GM23248 (cell line): ENCODE results near the gene SH3TC1. TPM values are rescaled to one million over a fixed set of nuclear protein-coding genes. Genes with fewer than 3 reads are reported as not detected.

Source experiments
- DNase-seq: peaks from one replicate; pipeline ENCODE4 v3.0.0-alpha.2; 2015
- H2AFZ ChIP-seq: fragments of 200-600 bp; sonication (generic); 2 replicates; pipeline ENCODE4 v1.6.1; 2016; ENCODE audit warnings: antibody characterized with exemption
- H3F3A ChIP-seq: fragments of 200-600 bp; sonication (generic); 2 replicates; pipeline ENCODE4 v1.6.1; 2016; ENCODE audit warnings: mild to moderate bottlenecking, antibody characterized with exemption, mixed run types; ENCODE audit not compliant: insufficient read depth
- H3K27ac ChIP-seq: fragments of 200-600 bp; sonication (generic); 2 replicates; pipeline ENCODE4 v1.5.1; 2016; ENCODE audit warnings: mild to moderate bottlenecking
- H3K27me3 ChIP-seq: fragments of 200-600 bp; sonication (generic); replicated peaks from 2 replicates; pipeline ENCODE4 v1.6.1; 2016; ENCODE audit warnings: mild to moderate bottlenecking; ENCODE audit not compliant: insufficient read depth
- H3K36me3 ChIP-seq: fragments of 200-600 bp; sonication (generic); 2 replicates; pipeline ENCODE4 v1.6.1; 2016; ENCODE audit warnings: low read depth, mild to moderate bottlenecking
- H3K4me1 ChIP-seq: fragments of 200-600 bp; sonication (generic); 2 replicates; pipeline ENCODE4 v1.6.1; 2016; ENCODE audit warnings: mild to moderate bottlenecking; ENCODE audit not compliant: insufficient read depth
- H3K4me2 ChIP-seq: fragments of 200-600 bp; sonication (generic); one replicate; pipeline ENCODE4 v1.6.1; 2016; ENCODE audit warnings: mild to moderate bottlenecking; ENCODE audit not compliant: unreplicated experiment
- H3K4me3 ChIP-seq: fragments of 200-600 bp; sonication (generic); 2 replicates; pipeline ENCODE4 v1.5.1; 2016; ENCODE audit warnings: mild to moderate bottlenecking
- H3K79me2 ChIP-seq: fragments of 200-600 bp; sonication (generic); 2 replicates; pipeline ENCODE4 v1.6.1; 2016; ENCODE audit warnings: mild to moderate bottlenecking; ENCODE audit not compliant: insufficient read depth
- H3K9ac ChIP-seq: fragments of 200-600 bp; sonication (generic); 2 replicates; pipeline ENCODE4 v1.6.1; 2016; ENCODE audit warnings: mild to moderate bottlenecking
- H3K9me2 ChIP-seq: fragments of 200-600 bp; sonication (generic); 2 replicates; pipeline ENCODE4 v1.6.1; 2016; ENCODE audit warnings: mixed run types, mild to moderate bottlenecking, moderate library complexity; ENCODE audit not compliant: insufficient read depth
- H3K9me3 ChIP-seq: fragments of 200-600 bp; sonication (generic); one replicate; pipeline ENCODE4 v1.6.1; 2017; ENCODE audit warnings: low read depth
- H4K20me1 ChIP-seq: fragments of 200-600 bp; sonication (generic); 2 replicates; pipeline ENCODE4 v1.6.0; 2016; ENCODE audit not compliant: insufficient read depth
- EZH2 ChIP-seq: fragments of 200-600 bp; sonication (generic); IDR thresholded peaks from 2 replicates; pipeline ENCODE4 v1.6.1; 2018; ENCODE audit warnings: antibody characterized with exemption, mild to moderate bottlenecking; ENCODE audit not compliant: insufficient read depth, poor library complexity, severe bottlenecking
- EZH2phosphoT487 ChIP-seq: fragments of 200-600 bp; sonication (generic); IDR thresholded peaks from 2 replicates; pipeline ENCODE4 v1.6.1; 2018; ENCODE audit warnings: antibody characterized with exemption, moderate library complexity, mild to moderate bottlenecking, low read depth; ENCODE audit not compliant: insufficient read depth
- WGBS, 2 experiments: methylation state at CpG; one replicate each; pipeline ENCODE4 v1.1.6; 2015 to 2017; ENCODE audit warnings: low lambda C conversion rate in 2 of 2, low coverage in 1 of 2; ENCODE audit errors: missing lambda C conversion rate in 2 of 2; 5-methylcytosine and 5-hydroxymethylcytosine counted together
- in situ Hi-C: fragments of 300-500 bp; cut with MboI; formaldehyde crosslinking; loops from 2 replicates; pipeline ENCODE4 v1.15.0; 2020
- polyA plus RNA-seq: library from polyadenylated mRNA; unstranded; fragments of >200 nt; fragmentation: Nextera tagmentation; extraction: Ambion mirVana; gene quantifications from 2 replicates; pipeline ENCODE4 v1.2.1, GENCODE V29; 2016
- total RNA-seq: library from RNA; depleted of rRNA; stranded (reverse); fragments of >200 nt; shearing (Covaris generic); gene quantifications from 2 replicates; pipeline ENCODE4 v1.2.3, GENCODE V29; 2014

The SH3TC1 gene
- total and polyA plus RNA-seq, 2 experiments from 2014 or later = 2.3 to 6.5 TPM

GRCh38 chr4:8171984-8172924 is 26.8 kb upstream of the SH3TC1 start:
- no peaks in the 10 kb centered on the region for H3K4me1 ChIP-seq
- no peak for DNase-seq
- H3K9me2 ChIP-seq = no peaks in the 10 kb centered on the region
- TF ChIP-seq EZH2phosphoT487 = no peak
- no peak for TF ChIP-seq EZH2
- H3F3A ChIP-seq = no peaks in the 10 kb centered on the region
- in situ Hi-C loops = no loop called here
- H3K36me3 ChIP-seq = no peaks in the 10 kb centered on the region
- H3K9me3 ChIP-seq = no peaks in the 10 kb centered on the region
- H4K20me1 ChIP-seq = no peaks in the 10 kb centered on the region
- no peak overlapping the region for H3K4me2 ChIP-seq
- no peaks in the 10 kb centered on the region for H3K79me2 ChIP-seq
- no peak overlapping the region for H3K4me3 ChIP-seq
- H3K27me3 ChIP-seq = peaks cover 18% of the 10 kb centered on the region; the same call in 1 of the 2 replicates
- H3K27ac ChIP-seq = no peak overlapping the region
- 59 to 65% methylated on average over 35 to 36 of the region's 36 CpGs for whole genome bisulfite sequencing, 2 experiments
- H2AFZ ChIP-seq = no peak overlapping the region
- H3K9ac ChIP-seq = no peak overlapping the region

DNA sequence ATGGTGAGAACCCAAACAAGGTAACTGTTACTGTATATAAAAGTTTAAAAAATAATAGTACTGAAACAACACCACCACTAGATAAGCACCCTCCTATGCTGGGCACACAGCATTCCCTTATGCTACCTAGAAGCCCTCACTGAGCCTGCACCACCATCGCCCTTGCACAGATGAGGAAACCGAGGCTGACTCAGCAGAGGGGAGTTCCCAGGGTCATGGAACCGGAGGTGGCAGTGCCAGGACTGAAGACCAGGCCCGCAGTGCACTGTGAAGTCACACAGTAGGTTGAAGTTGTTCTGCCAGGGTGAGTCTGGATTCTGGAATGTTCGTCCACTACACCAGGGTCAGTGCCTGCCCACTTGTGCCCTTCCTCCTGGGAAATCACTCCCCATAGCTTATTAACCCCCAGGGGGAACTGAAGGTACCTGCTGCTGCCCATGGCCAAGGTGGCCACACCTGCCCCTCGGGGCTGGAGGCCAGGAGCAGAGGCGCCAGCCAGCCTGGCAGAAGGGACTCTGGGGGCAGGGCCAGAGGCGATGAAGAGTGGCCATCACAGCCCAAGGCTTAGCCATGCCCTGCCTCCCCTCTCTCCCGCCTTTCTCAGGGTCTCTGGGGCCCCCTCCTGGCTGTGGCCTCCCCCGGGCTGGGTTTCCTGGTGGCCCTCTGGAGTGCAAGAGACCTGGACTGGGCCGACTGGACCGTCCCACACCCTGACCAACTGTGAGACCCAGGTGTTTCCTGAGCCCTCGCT is 25.4 kb upstream of the SH3TC1 start:
- in situ Hi-C loops = no loop called here
- H3K9me3 ChIP-seq = no peaks in the 10 kb centered on the region
- no peak for TF ChIP-seq EZH2phosphoT487
- no peak for TF ChIP-seq EZH2
- DNase-seq = no peak
- no peak overlapping the region for H3K4me3 ChIP-seq
- no peaks in the 10 kb centered on the region for H3F3A ChIP-seq
- no peak overlapping the region for H2AFZ ChIP-seq
- 55% methylated on average over 13 of the region's 13 CpGs for WGBS, 2 experiments
- peaks cover 14% of the 10 kb centered on the region; the same call in 1 of the 2 replicates for H3K27me3 ChIP-seq
- no peaks in the 10 kb centered on the region for H3K9me2 ChIP-seq
- H3K9ac ChIP-seq = no peak overlapping the region
- no peaks in the 10 kb centered on the region for H3K79me2 ChIP-seq
- no peak overlapping the region for H3K27ac ChIP-seq
- H3K36me3 ChIP-seq = no peaks in the 10 kb centered on the region
- no peaks in the 10 kb centered on the region for H3K4me1 ChIP-seq
- no peaks in the 10 kb centered on the region for H4K20me1 ChIP-seq
- no peak overlapping the region for H3K4me2 ChIP-seq

GRCh38 chr4:8174970-8175369 is 24.1 kb upstream of the SH3TC1 start:
- TF ChIP-seq EZH2phosphoT487 (no peak), EZH2 (no peak)
- Histone ChIP-seq H3K36me3 (no peaks in the 10 kb centered on the region), H3K9me3 (no peaks in the 10 kb centered on the region), H3K4me2 (no peak overlapping the region), H3K9ac (no peak overlapping the region), H2AFZ (no peak overlapping the region), H3K79me2 (no peaks in the 10 kb centered on the region), H3K27ac (no peak overlapping the region), H3K27me3 (peaks cover 14% of the 10 kb centered on the region; the same call in 1 of the 2 replicates), H3K9me2 (no peaks in the 10 kb centered on the region), H4K20me1 (no peaks in the 10 kb centered on the region), H3F3A (no peaks in the 10 kb centered on the region), H3K4me1 (no peaks in the 10 kb centered on the region), H3K4me3 (no peak overlapping the region)
- DNase-seq = no peak
- in situ Hi-C loops = no loop called here
- WGBS, 2 experiments = 49 to 53% methylated on average over 3 of the region's 3 CpGs

- Histone ChIP-seq H3K27me3 (peaks cover 11% of the 10 kb centered on the region; the same call in 1 of the 2 replicates), H3K79me2 (no peaks in the 10 kb centered on the region), H3K9ac (no peak overlapping the region), H3K9me3 (no peaks in the 10 kb centered on the region), H3K4me3 (no peak overlapping the region), H3F3A (no peaks in the 10 kb centered on the region), H3K4me1 (no peaks in the 10 kb centered on the region), H3K36me3 (no peaks in the 10 kb centered on the region), H2AFZ (no peak overlapping the region), H4K20me1 (no peaks in the 10 kb centered on the region), H3K9me2 (no peaks in the 10 kb centered on the region), H3K4me2 (no peak overlapping the region), H3K27ac (no peak overlapping the region)
- WGBS, 2 experiments = 76 to 79% methylated on average over 6 of the region's 6 CpGs
- in situ Hi-C loops = no loop called here
- no peak for DNase-seq
- TF ChIP-seq EZH2 = no peak
- TF ChIP-seq EZH2phosphoT487 = no peak
These were observed 23.4 kb upstream of the SH3TC1 start for GRCh38 chr4:8175686-8176085.
